TTC549 (cell line): Measurements from ENCODE around the gene CACNA1H.

Source experiments
- FAIRE-seq: peaks from 2 replicates; lab custom pipeline; 2012; peaks lifted over from hg19 to GRCh38; lab: Jason Lieb, UNC

The CACNA1H gene

DNA sequence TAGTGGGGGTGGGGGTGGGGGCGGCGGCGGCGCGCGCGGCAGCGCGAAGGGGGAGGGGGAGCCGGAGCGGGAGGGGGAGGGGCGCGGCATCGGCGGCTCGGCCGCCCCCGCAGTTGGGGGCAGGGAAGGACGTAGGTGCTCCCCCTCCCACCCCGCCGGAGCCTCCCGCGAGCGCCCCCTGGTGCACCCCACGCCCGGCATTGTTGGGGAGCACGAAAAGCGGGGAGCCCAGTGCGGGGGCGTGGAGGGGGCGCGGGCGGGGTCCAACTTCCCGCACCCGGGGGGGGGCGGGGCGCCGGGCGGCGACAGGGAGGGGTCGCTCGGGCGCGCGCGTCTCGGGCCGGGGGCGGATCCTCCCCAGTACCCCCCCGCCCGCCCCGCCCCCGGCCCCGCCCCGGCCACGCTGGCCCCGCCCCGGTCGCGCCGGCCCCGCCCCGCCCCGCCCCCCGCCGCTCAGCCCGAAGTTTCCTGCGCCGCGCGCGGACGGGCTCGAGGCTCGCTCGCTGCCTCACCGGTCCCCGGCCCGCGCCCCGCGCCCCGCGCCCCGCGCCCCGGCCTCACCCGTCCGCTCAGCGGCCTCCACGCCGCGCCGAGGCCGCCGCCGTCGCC is at the start of gene CACNA1H:
TSS of gene CACNA1H (plus strand) at position 456 of the 609 bp plus-strand sequence. CDS start 632 bp downstream, outside the sequence.
- no peak for FAIRE-seq

DNA sequence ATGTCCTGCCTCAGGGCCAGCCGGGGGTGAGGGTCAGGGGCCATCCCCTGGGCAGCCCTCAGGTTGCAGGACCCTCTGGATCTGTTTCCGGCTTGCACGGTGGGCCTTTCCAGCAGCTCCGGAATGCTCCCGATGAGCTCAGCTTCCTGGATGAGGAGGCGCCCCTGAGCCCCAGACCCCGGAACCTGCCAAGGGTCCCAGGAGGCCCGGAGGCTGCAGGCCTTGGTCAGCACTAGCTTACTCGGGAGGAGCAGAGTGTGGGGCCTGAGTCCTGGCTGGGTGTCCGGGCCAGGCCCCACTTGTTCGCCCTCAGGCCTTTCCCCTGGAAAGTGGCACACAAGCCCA is 49.3 kb upstream of the CACNA1H start:
- no peak for FAIRE-seq

DNA sequence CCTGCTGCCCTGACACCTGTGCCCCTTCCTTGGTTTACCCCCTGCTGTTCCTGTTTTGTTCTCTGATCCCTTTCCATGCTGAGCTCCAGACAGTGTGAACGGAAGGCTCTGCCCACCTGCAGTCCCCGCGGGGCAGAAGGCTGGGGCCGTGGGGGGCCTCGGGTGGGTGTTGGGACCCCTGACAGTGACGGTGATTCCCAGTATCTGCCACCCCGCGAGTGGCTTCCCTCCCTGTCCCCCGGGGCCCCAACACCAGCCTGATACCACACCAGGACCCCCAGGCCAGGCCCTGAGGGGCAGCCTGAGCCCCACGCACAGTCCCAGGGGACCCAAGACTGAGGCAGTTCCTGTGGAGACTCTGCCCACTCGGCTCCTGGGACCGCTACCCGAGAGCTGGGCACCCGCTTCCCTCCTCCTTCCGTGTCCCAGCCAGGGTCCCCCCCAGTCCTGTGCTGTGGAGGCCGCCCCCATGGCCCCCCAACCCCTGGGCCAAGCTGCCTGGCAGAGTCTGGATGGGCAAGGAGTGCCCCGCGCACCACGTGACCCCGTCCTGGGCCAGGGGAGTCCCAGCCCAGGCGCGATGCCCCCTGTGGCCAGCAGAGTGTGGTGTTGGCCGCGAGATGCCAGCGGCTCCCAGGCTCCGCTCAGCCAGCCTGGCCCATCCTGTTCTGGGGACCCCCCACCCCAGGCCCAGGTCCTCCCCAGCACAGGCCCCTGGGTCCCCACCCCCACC is 46.9 kb upstream of the CACNA1H start:
- FAIRE-seq, result no peak

DNA sequence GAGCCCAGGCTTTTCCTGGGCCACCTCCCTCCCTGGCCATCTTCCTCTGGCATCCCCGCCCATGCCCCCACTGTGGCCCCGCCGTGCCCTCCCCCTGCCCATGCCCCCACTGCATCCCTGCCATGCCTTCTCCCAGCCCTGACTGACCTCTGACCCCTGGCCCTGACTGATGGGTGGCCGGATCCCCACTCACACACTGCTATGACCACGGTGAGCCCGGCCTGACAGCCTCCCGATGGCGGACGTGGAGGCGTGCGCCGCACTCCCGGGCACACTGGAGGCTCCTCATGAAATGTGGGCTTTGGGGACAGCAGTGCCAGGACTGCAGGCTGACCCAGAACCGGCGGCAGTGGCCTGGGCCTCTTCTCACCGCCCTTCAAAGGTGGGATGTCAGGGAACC is 46.2 kb upstream of the CACNA1H start:
- FAIRE-seq, result no peak

DNA sequence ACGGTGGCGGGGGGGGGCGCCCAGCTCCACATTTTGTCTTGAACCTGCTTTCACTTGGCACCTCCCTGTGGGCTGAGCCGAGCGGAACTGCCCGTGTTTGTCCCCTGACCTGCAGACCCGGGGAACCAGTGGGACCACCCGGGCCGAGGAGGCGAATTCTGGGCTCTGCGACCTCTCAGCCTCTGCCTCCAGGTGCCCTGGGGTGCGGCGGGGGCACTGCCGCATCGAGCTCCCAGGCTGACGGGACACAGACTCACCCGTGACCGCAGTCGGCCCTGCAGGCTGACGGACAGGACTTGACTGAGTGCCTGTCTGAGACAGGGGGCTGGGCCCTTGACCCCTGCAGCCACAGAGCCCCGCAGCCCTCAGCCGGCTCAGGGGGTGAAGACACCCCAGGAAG is 45.8 kb upstream of the CACNA1H start:
- FAIRE-seq, result no peak

DNA sequence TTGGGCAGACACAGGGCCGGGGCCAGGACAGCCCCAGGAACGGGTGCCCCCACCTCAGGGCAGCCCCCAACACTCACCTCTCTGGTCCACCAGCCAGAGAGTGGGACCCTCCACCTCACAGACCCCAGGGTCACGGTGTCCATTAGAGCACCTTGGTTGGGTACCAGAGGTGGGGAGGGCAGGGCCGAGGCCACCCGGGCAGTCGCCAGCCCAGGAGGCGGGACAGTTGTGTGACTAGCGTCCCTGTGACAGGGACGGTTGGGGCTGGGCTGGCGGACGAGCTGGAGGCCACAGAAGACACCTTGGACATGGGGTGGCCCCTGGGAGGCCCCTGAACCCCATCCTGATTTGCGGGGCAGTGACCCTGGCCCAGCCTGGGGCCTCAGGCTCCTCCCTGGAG is 45.2 kb upstream of the CACNA1H start:
- no peak for FAIRE-seq

DNA sequence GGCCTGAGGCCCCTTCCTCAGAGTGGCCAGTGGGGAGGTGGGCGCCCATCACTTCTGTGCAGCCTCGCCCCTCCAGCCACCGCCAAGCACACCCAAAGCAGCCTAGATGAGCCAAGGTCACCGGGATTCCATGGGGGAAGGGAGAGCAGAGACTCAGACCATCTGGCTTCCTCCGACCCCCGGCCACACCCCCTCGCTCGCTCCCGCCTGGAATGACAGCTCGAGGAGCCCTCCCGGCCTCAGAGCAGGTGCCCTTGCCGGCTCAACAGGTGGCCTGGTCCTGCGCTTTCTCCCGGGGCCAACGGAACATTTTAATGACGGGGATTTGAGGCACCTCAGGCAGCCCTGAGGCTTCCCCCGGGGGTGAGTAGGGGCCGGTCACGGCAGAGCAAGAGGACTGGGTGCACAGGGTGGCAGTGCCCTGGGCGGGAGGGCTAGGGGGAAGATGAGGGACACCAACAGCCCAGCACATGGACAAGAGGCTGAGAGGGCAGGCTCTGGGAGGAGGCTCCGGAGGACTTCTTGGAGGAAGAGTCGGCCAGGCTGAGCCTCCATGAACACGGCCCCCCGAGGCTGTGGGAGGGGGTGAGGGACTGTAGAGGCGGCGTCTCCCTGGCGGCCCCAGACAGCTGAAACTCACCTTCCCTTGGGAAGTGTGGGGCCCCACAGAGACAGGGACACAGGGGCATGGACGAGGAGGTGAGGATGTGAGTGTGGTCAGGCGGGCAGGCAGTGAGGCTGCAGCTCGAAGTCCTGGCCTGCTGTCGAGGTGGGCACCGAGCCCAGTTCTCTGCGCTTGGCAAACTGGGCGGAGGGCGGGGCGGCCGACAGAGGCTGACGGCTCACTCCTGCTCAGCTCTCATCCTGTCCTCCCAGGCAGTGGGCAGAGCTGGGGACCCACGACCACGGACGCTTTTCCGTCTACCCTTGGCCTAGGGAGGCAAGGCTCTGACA is 44.3 kb upstream of the CACNA1H start:
- FAIRE-seq, result no peak

DNA sequence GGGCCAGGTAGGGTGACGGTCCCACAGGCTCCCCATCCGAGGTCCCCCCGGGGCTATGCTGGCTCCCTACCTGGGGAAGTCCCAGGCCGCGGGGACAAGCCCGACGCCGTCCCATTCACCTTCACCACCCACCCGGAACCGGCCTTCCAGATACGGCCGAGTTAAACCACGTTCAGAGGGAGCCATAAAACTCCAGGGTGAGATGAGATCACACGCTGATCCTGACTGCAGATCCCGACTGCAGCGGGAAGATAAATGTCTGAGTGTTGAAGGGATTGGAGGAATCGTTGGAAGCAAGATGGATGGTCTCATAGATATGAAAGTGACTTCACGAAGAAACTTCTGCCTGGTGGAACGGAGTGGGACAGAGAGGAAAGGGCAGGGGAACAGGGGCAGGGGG is 43.3 kb upstream of the CACNA1H start:
- FAIRE-seq, result no peak

DNA sequence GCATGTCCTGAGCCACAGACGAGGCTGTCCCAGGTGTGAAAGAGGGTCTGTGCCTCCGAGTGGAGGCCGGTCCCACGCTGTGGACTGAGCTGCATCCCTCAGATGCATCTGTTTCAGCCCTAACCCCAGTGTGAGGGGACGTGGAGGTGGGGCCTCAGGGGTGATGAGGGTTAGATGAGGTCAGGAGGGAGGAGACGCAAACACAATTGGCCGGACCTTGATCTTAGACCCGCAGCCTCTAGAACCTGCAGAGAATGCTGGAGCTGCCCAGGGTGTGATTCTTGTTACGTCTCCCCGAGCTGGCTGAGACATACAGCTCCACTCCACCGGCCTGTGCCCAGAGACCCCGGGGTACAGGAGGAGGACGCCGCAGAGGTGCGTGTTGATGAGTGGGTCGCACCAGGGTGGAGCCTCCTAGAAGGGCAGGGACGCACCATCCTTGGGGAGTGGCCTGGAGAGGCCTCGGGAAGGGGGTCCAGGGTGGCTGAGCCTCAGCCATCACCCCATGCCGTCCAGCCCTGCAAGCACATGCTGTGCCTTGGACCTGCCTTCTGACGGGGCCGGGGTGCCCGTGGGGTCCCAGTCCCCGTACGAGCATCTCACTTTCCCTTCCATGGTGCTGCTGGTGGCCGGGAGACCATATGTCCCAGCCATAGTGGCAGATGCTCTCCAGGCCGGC is 40.3 kb upstream of the CACNA1H start:
- FAIRE-seq, result no peak

DNA sequence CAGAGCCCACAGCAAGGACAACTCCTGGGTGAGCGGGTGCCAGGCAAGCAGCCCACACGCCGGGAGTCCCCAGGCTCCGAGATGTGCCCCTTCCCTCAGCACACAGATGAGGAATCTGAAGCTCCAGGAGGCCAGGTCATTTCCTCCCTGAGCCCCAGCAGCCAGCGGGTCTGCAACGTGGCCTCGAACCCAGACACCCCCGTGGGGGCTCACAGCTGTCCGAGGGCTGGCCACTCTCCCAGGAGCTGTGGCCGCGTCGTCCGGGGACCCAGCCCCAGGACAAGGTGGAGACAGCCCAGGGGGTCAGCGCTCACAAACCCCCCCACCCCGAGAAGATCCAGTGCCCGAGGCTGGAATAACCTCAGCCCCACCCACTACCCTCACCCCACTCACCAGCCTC is 39.4 kb upstream of the CACNA1H start:
- no peak for FAIRE-seq

DNA sequence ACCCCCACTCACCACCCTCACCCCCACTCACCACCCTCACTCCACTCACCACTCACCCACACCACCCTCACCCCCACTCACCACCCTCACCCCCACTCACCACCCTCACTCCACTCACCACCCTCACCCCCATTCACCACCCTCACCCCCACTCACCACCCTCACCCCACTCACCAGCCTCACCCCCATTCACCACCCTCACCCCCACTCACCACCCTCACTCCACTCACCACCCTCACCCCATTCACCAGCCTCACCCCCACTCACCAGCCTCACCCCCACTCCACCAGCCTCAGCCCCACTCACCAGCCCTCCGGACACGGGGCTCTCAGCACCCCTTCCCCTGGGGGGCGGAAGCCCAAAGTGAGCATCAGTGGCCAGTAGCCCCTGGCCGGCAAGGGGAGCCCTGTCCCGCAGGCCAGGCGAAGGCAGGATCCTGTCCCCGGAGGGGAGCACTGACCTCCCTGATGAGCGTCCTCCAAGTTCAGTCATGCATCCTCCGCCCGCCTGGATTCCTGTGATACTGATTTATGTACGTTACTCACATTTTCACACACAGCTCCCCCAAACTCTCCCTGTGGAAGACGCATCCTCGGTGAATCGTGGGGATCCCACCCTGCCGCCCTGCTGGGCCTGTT is 38.9 kb upstream of the CACNA1H start:
- FAIRE-seq, result no peak

DNA sequence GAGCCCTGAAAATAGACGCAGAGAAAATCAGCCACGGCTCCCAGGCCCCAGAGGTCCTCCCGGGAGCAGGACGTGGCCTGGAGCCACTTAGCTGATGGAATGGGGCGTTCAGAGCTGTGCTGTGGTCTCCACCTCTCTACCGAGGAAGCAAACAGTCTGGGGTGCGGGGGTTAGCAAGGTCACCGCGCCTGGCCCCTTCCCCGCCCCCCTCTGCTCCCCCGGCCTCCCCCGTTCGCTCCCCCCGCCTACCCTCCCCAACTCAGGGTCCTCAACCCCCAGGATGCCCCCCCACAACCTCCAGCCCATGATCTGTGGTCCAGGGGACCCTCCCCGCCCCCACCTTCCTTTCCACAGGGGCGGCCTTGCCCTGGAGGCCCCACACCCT is 36.2 kb upstream of the CACNA1H start:
- FAIRE-seq, result no peak

DNA sequence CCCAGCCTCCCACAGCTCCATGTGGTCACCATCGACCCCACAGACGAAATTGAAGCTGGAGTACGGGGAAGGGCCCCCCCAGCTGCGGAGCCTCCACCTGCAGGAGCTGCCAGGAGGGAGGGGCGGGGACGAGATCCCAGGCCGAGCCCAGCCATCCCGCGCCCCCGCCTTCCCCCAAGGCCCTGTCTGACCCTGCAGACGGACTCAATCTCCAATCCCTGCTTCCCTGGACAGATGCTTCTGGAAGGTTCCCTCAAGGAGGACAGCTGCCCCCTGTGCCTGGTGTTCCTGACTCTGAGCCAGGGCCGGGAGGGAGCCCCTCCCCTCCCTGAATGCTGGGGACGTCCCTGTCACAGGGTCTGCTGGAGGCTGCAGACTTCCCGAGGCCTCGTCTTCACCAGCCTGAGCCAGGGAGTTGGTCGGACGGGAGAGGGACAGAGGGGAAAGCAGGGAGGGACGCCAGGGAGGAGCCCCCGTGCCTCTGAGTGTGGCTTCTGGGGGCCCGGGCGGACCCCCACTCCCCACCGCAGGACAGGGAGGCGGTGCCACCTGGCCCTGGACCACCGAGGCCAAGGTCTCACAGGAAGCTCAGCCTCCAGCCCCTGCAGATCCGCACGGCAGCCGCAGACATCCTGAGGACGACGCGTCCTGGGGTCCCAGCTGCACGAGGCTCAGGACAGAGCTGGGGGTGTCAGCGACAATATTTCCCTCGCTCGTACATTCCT is 35.6 kb upstream of the CACNA1H start:
- no peak for FAIRE-seq

DNA sequence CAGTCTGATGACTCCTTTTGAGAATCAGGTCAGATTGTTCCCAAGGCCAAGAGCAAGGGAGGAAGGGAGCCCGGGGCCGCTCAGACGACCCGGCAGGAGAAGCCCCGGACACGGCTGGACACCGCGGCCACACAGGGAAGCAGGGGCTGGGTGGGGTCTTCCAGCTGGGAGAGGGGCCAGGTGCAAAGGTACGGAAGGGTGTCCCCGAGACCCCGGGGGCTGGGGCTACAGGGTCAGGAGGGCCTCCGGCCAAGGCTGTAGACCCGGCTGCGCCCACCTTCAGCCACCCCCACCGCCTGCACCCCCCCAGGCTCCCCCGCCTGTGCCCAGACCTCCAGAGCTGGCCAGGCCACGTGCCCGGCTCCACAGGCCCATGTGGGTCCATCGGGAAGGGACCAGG is 35.0 kb upstream of the CACNA1H start:
- no peak for FAIRE-seq

DNA sequence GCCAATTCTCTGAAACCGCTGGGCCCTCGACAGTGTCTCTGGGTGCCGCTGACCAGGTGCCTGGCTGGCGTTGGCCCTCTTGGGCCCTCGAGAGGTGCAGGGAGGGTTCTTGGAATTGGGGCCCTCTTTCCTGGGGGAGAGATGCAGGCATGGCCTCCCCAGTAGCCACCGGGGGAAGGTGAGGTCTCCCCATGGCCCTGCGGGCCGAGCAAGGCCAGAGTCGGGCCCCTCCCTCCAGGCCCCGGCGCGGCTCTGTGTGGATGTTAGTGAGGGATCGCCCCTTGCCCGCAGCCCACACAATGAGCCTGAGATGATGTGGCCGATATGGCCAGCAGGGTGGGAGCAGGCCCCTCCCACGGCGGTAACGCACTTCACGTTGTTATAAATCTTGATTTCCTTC is 33.8 kb upstream of the CACNA1H start:
- FAIRE-seq, result no peak

DNA sequence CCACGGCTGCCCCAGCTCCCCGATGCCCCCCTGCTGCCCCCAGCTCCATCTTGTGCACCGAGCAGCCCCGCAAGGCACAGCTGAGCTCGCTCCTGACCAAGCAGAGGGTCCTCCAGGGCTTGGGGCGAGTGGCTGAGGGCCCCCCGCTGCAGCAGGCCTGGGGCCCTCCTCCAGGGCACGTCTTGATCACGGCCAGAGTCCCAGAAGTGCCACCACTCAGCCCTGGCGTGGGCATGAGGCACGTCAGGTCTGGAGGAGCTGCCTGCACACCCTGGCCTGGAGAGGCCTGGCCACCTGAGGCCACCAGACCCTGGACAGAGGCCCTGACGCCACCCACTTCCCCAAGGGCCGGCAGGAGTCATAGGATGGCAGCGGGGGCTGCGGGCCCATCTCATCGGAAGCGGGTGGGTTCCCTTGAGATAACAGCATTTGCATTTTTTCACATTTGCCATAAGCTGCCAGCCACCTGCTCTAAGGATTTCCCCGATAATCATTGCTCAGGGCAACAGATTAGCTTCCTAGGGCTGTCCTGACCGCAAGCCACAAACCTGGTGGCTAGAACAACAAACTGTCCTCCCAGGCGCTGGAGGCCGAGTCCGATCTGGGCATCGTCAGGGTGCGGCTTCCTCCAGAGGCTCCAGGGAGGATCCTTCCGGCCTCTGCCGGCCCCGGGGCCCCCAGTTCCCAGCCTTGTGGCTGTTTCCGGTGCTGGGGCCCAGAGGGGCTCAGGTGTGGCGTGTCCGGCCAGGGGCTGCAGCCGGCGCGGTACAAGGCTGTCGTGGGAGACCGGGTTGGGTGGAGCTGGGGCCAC is 32.9 kb upstream of the CACNA1H start:
- no peak for FAIRE-seq

DNA sequence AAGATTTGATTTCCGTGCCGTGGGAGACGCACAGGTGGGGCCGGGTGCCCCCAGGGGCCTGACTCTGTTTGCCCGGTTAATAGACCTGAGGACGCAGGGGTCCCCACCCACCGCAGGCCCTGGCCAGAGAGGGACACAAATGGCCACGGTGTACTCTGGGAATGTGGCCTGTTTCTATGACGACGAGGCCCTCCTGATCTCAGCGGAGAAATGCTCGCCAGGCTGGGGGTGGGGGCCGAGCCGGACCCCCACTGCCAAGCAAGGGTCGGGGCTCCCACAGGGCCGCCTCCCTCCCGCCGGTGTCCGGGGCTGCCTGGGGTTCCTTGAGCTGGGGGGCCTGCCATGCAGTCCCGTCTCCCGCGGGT is 32.3 kb upstream of the CACNA1H start:
- FAIRE-seq, result no peak

DNA sequence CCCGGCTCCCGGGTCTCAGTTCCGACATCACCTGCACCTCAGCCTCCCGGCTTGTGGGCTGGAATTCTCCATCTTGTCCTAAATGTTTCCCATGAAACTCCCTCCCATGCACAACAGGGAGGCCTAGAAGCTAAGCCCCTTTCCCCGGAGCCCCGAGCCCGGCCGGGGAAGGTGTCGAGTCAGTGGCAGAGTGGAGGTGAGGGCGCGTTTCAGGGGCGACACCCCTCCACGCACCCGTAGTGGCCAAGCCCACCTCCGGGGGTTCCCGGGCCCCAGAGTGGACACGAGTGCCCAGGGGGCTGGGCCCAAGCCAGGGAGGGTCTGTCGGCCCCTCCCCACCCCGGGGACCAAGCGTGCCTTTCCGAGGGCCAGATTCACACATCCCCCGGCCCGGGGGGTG is 31.9 kb upstream of the CACNA1H start:
- FAIRE-seq, result no peak

DNA sequence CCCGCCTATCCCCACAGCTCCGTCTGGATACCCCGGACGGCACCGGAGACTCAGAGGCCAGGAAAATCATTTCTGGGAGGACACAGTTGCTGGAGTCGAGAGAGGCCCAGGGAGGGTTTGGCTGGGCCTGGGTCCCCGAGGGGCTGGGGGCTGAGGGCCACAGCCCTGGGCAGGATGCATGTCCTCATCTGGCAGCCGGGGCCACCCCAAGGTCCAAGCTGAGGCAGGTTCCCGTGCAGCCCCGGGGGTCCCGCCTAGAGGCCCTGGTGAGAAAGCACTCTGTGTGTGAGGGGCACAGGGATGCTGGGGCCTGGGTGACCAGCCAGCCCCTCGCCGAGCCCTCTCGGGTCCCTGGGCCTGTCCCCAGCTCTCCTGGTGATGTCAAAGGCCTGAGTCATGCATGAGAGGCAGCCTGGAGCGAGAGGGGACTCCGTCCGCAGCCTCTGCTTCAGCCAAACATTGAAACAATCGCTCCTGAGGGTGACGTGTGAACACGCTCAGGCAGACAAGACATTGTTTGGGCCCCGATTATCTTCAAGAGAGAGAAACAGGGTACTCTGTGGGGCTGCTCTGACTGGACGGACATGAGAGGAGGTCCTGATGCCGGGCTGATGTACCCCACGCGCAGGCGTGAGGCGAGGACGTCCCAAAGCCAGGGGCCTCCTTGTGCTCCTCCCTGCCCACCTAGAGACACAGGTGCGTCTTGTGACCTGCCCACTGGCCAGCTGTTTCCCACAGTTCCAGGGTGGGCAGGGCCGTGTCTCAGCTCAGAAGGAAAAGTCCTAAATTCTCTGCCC is 31.1 kb upstream of the CACNA1H start:
- FAIRE-seq, result no peak

DNA sequence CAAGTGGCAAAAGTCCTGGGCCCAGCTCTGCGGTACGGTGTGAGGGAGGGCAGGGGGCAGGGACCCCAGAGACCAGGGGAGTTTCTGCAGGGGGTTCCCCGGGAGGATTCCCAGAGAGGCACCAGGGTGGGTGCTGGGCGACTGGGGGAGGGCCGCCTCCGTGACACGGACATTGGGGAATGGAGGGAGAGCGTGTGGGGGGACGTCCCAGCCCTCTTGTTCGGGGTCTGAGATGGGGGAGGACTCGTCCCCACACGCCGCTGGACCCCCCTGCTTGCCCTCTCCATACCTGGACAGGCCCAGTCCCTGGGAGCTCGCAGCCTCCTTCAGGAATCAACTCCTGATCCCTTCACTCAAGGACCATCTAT is 30.5 kb upstream of the CACNA1H start:
- FAIRE-seq, result no peak
